Heart right ventricle (tissue), 16 donors: ENCODE results near the gene CNIH3. TPM values are rescaled to one million over a fixed set of nuclear protein-coding genes. Genes with fewer than 3 reads are reported as not detected.

Experiments
- ATAC-seq, 8 donors: fragments of 200-7000 bp; cut with Tn5 transposase; one replicate each; pipeline ENCODE4 v1.9.1; 2020; ENCODE audit warnings: mild to moderate bottlenecking in 8 of 8, moderate library complexity in 8 of 8, moderate number of reproducible peaks in 1 of 8
- DNase-seq, 2 donors: peaks; one replicate each; pipeline ENCODE4 v3.0.0-alpha.2; 2020
- H3K27ac ChIP-seq, 10 donors: fragments of 200-600 bp; sonication (generic) in 2 of 10; one replicate each; pipeline versions ENCODE4 v1.5.0 to v1.8.0; 2020 to 2022; ENCODE audit warnings: mild to moderate bottlenecking in 3 of 10
- H3K27me3 ChIP-seq, 7 donors: fragments of 200-600 bp; one replicate each; pipeline ENCODE4 v1.8.0; 2021 to 2022; ENCODE audit warnings: mild to moderate bottlenecking in 2 of 7
- H3K36me3 ChIP-seq, 9 donors: fragments of 200-600 bp; sonication (generic) in 1 of 9; one replicate each; pipeline versions ENCODE4 v1.5.0 to v1.8.0; 2020 to 2022; ENCODE audit warnings: mild to moderate bottlenecking in 2 of 9
- H3K4me1 ChIP-seq, 9 donors: fragments of 200-600 bp; sonication (generic) in 1 of 9; one replicate each; pipeline versions ENCODE4 v1.5.0 to v1.8.0; 2020 to 2022; ENCODE audit warnings: mild to moderate bottlenecking in 4 of 9
- H3K4me3 ChIP-seq, 10 donors: fragments of 200-600 bp; sonication (generic) in 2 of 10; one replicate each; pipeline versions ENCODE4 v1.5.0 to v1.8.0; 2020 to 2022; ENCODE audit warnings: mild to moderate bottlenecking in 7 of 10, moderate library complexity in 2 of 10
- H3K9me3 ChIP-seq, 11 donors: fragments of 200-600 bp in 10 of 11; sonication (generic) in 2 of 11; one replicate each; pipeline versions ENCODE4 v1.5.0 to v1.8.0; 2013 to 2022; ENCODE audit warnings: mild to moderate bottlenecking in 2 of 11, control low read depth in 1 of 11, moderate library complexity in 1 of 11
- CTCF ChIP-seq, 9 donors: fragments of 200-600 bp; sonication (generic) in 2 of 9; IDR thresholded peaks; one replicate each; pipeline versions ENCODE4 v1.5.0 to v1.8.0; 2021 to 2022; ENCODE audit warnings: antibody characterized with exemption in 9 of 9, mild to moderate bottlenecking in 5 of 9, moderate library complexity in 1 of 9
- WGBS, 2 donors: extraction: QIAGEN DNeasy Blood & Tissue Kit; methylation state at CpG; one replicate each; pipeline ENCODE4 v1.1.7; 2013; ENCODE audit warnings: inconsistent platforms in 1 of 2; 5-methylcytosine and 5-hydroxymethylcytosine counted together
- intact Hi-C, 10 donors: fragments of 100-400 bp; cut with DNase I; formaldehyde crosslinking; loops; one replicate each; pipeline versions ENCODE4 v1.11.1 to v1.14.2; 2022
- polyA plus RNA-seq, 2 donors: library from polyadenylated mRNA; stranded (reverse); fragments of 200-250 nt; gene quantifications; one replicate each; pipeline ENCODE4 v1.2.3, GENCODE V29; 2013
- total RNA-seq, 10 donors: library from RNA; stranded (reverse); fragmentation: NEBNext Ultra II Directional in 3 of 10; extraction: Animal tissue kit (Norgen Biotek cat#: 25700) in 3 of 10; gene quantifications; one replicate each; pipeline versions ENCODE4 v1.2.1 to v1.2.4, GENCODE V29; 2021 to 2023
- donor health status: Arrhythmogenic right ventricular cardiomyopathy.
- donor health status: ischemic (EF 13 %, LVEDD 7.1; RV severe dilation, severe dysfunction).
- donor health status: healthy with polysubstance abuse.
- donor health status: DM: no; HTN: yes; CAD: no.
- donor health status: DM: no; HTN: no; CAD: no.
- donor health status: ischemic (EF 25% LVEDD 6.9; RV normal size, moderate dysfunction).
- donor health status: ischemic (EF 25% LVEDD 5.7; RV mildly dilated, moderate dysfunction).
- donor health status: healthy.
- donor health status: DM: yes; HTN: yes; CAD: no.
- donor health status: Ischemic cardiomyopathy.
- donor health status: ischemic (EF 35%, LVEDD 5.7; RV mildly dilated, moderate dysfunction).
- donor health status: nonischemic (EF 11% LVEDD 7.7; RV severe dilation, severe dysfunction).
- donor health status: DM: yes; HTN: yes; CAD: no.
- donor health status: PGD.
- donor health status: ischemic (EF 29% LVEDD 5.4; RV normal size, mild dysfunction).
- donor health status: nonischemic (EF 23%, LVEDD 6.1; RV moderate dilation, normal function).

CNIH3 gene
- total and polyA plus RNA-seq, 12 donors: 0.28 to 1.8 (median 0.83) TPM

GRCh38 chr1:224607188-224608148 is 8.6 kb upstream of the CNIH3 start:
- ATAC-seq (no peak), DNase-seq (no peak)
- intact Hi-C loops: no loop called here
- TF ChIP-seq CTCF (IDR thresholded peaks at IDR 0.05): no peak
- Histone ChIP-seq H3K4me1 (no peaks in the 10 kb centered on the region), H3K27ac (no peak overlapping the region), H3K36me3 (no peaks in the 10 kb centered on the region), H3K27me3 (peaks cover 0 to 26% (median 0%) of the 10 kb centered on the region in 7 donors), H3K4me3 (no peak overlapping the region), H3K9me3 (peaks cover 0 to 17% (median 5%) of the 10 kb centered on the region in 11 donors)
- 37 to 53% methylated on average over 5 of the region's 5 CpGs for WGBS, 2 donors

GRCh38 chr1:224609333-224609732 is 6.8 kb upstream of the CNIH3 start:
- Histone ChIP-seq H3K4me1 (no peaks in the 10 kb centered on the region), H3K36me3 (no peaks in the 10 kb centered on the region), H3K9me3 (peaks cover 0 to 17% (median 5%) of the 10 kb centered on the region in 11 donors), H3K4me3 (no peak overlapping the region), H3K27ac (no peak overlapping the region), H3K27me3 (peaks cover 0 to 23% (median 3%) of the 10 kb centered on the region in 7 donors)
- intact Hi-C loops: no loop called here
- ATAC-seq (no peak), DNase-seq (no peak)
- WGBS, 2 donors: 48% methylated on average over 1 of the region's 1 CpG
- TF ChIP-seq CTCF (IDR thresholded peaks at IDR 0.05): no peak

GRCh38 chr1:224612246-224612645 is 3.9 kb upstream of the CNIH3 start:
- Histone ChIP-seq H3K36me3 (no peaks in the 10 kb centered on the region), H3K4me3 (no peak overlapping the region), H3K4me1 (peaks cover 5 to 18% (median 17%) of the 10 kb centered on the region in 9 donors), H3K27me3 (peaks cover 6 to 37% (median 30%) of the 10 kb centered on the region in 7 donors), H3K9me3 (no peaks in the 10 kb centered on the region), H3K27ac (no peak overlapping the region)
- DNase-seq (no peak), ATAC-seq (no peak)
- intact Hi-C loops: loop anchor here in 1 of 10 donors (10.0 kb wide), 1 partner anchor 87 kb away; no protein-coding TSS in a partner anchor
- no peak for TF ChIP-seq CTCF (IDR thresholded peaks at IDR 0.05)
- WGBS, 2 donors: 89 to 92% methylated on average over 1 of the region's 1 CpG

- no peak for ATAC-seq
- no peak for TF ChIP-seq CTCF (IDR thresholded peaks at IDR 0.05)
- Histone ChIP-seq H3K4me1 (peaks cover 5 to 21% (median 18%) of the 10 kb centered on the region in 9 donors), H3K36me3 (no peaks in the 10 kb centered on the region), H3K4me3 (no peak overlapping the region), H3K27me3 (peaks cover 6 to 49% (median 43%) of the 10 kb centered on the region in 7 donors), H3K27ac (no peak overlapping the region), H3K9me3 (no peaks in the 10 kb centered on the region)
- 86 to 90% methylated on average over 6 of the region's 6 CpGs for WGBS, 2 donors
- no peak for DNase-seq
- intact Hi-C loops: loop anchor here in 1 of 10 donors (10.0 kb wide), 1 partner anchor 89 kb away; no protein-coding TSS in a partner anchor
These were observed 2.6 kb upstream of the CNIH3 start for GRCh38 chr1:224613486-224613885.
